GM13977 (cell line): ENCODE measurements around the gene ATL1.

Experiments used
- DNase-seq: peaks from one replicate; pipeline ENCODE4 v3.0.0; 2012; ENCODE audit warnings: low spot score
- CTCF ChIP-seq: IDR thresholded peaks from 2 replicates; pipeline ENCODE4 v1.5.1; 2012; ENCODE audit warnings: mild to moderate bottlenecking, control low read depth; ENCODE audit not compliant: insufficient read depth; ENCODE audit errors: extremely low read depth, missing control alignments
- in situ Hi-C: fragments of 300-500 bp; cut with MboI; formaldehyde crosslinking; loops from one replicate; pipeline ENCODE4 v1.12.0; 2022; ENCODE audit warnings: low sequenced_read_pairs, low pct_unique_long_range_greater_than_20kb, mixed read lengths, inconsistent platforms; ENCODE audit not compliant: unreplicated experiment

The ATL1 gene

GRCh38 chr14:50670866-50671256 is 110.9 kb downstream of the ATL1 start:
- no peak for TF ChIP-seq CTCF
- no peak for DNase-seq
- in situ Hi-C loops = no loop called here

- TF ChIP-seq CTCF = no peak
- in situ Hi-C loops = no loop called here
- no peak for DNase-seq
Measured at GRCh38 chr14:50675597-50675996, 115.7 kb downstream of the ATL1 start.

GRCh38 chr14:50676814-50677516 is 117.0 kb downstream of the ATL1 start:
- in situ Hi-C loops = no loop called here
- TF ChIP-seq CTCF = no peak
- no peak for DNase-seq

GRCh38 chr14:50677527-50678063 is 117.7 kb downstream of the ATL1 start:
- peak; percentile 29 for DNase-seq
- in situ Hi-C loops = no loop called here
- no peak for TF ChIP-seq CTCF

GRCh38 chr14:50678163-50678562 is 118.2 kb downstream of the ATL1 start:
- DNase-seq = no peak
- TF ChIP-seq CTCF = no peak
- in situ Hi-C loops = no loop called here

GRCh38 chr14:50679674-50680073 is 119.7 kb downstream of the ATL1 start:
- DNase-seq = no peak
- TF ChIP-seq CTCF = no peak
- in situ Hi-C loops = no loop called here
